Hepatocyte (in vitro differentiated cells): Measurements from ENCODE around the gene FLYWCH1.

Experiments used
- EZH2 ChIP-seq: fragments of 200-600 bp; sonication (generic); IDR thresholded peaks from 2 replicates; pipeline ENCODE4 v1.6.1; 2016; ENCODE audit warnings: antibody characterized with exemption, mild to moderate bottlenecking, borderline replicate concordance
- EZH2phosphoT487 ChIP-seq: fragments of 200-600 bp; sonication (generic); IDR thresholded peaks from one replicate; pipeline ENCODE4 v1.6.1; 2018; ENCODE audit warnings: antibody characterized with exemption, mild to moderate bottlenecking, low read depth, moderate library complexity; ENCODE audit not compliant: unreplicated experiment, severe bottlenecking
- TF ChIP-seq, protein P1 (sequence below): fragments of 200-600 bp; sonication (generic); IDR thresholded peaks from 2 replicates; pipeline ENCODE4 v1.5.1; 2016; ENCODE audit warnings: antibody characterized with exemption, mild to moderate bottlenecking; ENCODE audit not compliant: poor library complexity

DNA sequence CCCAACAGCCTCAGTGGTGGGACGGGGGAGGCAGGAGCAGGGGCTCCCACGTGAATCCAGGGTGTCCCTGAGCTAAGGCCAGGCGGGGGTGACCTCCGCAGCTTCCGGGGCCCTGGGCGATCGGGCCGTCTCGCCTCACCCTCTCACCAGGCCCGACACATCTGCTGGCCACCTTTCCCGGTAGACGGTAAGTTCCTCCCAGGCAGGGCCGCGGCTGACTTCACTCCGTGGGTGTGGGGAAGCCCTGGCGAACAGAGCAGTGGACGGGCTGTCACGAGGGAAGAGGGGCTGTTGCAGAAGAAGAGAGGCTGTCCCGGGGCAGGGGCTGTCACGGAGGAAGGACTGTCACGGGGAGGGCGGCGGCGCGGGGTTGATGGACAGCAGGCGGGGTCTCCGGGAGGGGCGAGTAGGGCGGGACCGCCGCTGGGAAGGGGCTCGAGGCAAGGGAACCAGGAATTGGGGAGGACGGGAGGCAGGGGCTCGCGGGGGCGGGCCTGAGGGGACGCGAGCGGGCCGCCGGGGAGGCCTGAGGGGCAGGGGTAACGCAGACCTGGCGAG lies 68.0 kb downstream of the FLYWCH1 start:
- TF ChIP-seq EZH2 (no peak), EZH2phosphoT487 (no peak)
- TF ChIP-seq, protein P1, sequence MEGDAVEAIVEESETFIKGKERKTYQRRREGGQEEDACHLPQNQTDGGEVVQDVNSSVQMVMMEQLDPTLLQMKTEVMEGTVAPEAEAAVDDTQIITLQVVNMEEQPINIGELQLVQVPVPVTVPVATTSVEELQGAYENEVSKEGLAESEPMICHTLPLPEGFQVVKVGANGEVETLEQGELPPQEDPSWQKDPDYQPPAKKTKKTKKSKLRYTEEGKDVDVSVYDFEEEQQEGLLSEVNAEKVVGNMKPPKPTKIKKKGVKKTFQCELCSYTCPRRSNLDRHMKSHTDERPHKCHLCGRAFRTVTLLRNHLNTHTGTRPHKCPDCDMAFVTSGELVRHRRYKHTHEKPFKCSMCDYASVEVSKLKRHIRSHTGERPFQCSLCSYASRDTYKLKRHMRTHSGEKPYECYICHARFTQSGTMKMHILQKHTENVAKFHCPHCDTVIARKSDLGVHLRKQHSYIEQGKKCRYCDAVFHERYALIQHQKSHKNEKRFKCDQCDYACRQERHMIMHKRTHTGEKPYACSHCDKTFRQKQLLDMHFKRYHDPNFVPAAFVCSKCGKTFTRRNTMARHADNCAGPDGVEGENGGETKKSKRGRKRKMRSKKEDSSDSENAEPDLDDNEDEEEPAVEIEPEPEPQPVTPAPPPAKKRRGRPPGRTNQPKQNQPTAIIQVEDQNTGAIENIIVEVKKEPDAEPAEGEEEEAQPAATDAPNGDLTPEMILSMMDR, result no peak
